Activated CD4-positive, alpha-beta T cell treated with anti-CD3 and anti-CD28 coated beads, Interleukin-2, amount 50 U/mL, for 16 hours (primary cell): ENCODE results near the gene PTAR1.
"Not testable (repeated sequence)": the region's sequence is repeated elsewhere in the genome, so short reads cannot be mapped to it uniquely, and the experiment has no call there.

Experiments used
- DNase-seq: peaks from one replicate; pipeline ENCODE4 v3.0.0-alpha.2; 2020

PTAR1 gene, protein sequence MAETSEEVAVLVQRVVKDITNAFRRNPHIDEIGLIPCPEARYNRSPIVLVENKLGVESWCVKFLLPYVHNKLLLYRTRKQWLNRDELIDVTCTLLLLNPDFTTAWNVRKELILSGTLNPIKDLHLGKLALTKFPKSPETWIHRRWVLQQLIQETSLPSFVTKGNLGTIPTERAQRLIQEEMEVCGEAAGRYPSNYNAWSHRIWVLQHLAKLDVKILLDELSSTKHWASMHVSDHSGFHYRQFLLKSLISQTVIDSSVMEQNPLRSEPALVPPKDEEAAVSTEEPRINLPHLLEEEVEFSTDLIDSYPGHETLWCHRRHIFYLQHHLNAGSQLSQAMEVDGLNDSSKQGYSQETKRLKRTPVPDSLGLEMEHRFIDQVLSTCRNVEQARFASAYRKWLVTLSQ

DNA sequence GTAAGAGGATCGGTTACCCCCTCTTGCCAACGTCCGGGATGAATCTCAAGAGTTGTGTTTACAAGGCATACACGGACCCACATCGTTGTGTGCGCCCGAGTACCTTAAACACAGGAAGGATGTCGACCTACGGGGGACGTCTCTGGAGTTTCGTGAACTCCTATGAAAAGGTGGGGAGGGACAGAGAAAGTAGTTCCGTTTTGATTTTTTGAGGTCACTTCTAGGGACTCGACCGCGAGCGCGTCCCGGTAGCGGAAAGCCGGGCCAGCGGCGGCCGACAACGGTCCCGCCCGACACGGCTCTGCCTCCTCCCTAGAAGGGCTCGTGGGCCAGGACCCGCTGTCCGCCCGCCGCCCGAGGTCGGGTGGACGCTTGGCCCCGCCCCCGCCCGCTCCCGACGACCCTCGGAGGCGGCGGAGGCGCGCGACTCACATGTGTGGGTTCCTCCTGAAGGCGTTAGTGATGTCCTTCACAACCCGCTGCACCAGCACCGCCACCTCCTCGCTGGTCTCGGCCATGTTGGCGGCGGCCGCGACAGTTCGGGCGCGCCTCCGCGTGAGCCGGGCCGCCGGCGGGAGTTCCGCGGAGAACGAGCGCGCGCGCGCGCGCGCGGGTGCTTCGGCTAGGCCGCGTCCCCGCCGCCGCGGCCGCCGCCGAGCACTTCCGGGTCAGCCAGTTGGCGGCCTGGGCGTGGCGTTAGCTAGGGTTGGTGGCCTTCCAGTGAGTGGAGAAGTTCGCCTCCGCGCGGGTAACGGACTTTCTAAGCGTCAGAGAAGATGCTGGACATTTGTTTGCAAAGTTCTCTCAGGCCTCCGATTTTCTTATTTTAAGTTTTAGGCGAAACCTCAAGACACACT lies at the start of gene PTAR1:
Gene PTAR1, minus strand, starts transcription at position 591 of the 857 bp plus-strand sequence. Its CDS starts 73 bp downstream, at position 518.
- peak; percentile 91 for DNase-seq

DNA sequence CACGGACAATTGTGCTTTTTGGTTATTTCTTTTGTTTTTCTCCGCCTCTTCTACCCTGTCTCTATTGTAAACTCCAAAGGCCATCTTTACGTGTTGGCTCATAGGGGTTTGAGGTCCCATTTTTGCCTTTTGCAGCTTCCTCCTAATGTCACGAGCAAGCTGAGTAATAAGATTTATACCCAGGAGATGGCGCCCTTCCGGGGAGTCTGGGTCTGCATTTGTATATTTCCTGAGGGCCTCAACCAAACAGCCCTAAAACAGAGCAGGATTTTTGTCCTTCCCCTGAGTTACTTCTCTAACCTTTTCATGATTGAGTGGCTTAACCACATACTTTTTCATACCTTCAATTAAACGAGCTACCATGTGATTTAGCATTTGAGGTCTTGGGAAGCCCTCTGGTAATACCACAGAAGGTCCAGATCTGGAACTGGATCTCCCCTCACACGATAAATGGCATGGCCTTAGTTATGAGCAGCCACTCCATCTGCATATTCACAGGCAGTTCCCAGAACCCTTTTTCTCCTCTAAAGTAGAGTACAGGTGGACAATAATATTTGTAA lies 49.6 kb upstream of the PTAR1 start:
- peak; percentile 20 for DNase-seq

DNA sequence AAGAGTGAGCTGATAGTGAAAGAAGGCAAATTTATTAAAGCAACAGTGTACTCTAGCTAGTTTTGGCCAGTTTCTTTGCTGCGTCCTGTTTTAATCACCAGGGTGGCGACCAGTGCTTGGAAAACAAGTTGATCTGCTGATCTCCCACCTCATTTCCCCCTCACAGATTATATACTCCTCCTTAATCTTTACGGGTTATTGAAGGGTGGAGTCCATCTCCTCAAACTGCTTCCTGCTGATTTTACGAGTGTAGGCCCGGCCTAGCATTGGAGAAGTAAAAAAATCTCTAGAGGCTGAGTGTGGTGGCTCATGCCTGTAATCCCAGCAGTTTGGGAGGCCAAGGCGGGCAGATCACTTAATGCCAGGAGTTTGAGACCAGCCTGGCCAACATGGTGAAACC lies 46.8 kb upstream of the PTAR1 start:
- no peak for DNase-seq

DNA sequence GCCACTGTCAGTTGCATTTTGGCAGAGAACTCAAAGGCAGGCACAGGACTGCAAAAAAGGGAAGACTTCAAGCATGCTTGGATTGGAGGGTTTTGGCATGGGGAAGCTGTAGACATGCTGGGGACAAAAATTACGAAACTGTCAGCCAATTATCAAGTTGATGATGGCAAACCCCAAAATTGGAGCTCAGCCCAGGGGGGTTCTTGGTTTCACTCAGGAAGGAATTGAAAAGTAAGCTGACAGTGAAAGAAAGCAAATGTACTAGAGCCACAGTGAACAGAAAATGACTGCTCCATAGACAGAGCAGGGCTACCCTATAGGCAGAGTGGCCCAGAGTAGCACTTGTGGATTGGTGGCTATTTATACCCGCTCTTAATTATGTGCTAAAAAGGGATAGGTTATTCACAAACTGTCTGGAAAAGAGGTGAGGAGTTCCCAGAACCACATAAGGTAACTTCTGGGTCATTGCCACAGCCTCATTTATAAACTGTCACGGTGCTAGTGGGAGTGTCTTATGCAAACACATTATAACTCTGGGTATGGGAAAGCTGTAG lies 46.2 kb upstream of the PTAR1 start:
- no peak for DNase-seq

DNA sequence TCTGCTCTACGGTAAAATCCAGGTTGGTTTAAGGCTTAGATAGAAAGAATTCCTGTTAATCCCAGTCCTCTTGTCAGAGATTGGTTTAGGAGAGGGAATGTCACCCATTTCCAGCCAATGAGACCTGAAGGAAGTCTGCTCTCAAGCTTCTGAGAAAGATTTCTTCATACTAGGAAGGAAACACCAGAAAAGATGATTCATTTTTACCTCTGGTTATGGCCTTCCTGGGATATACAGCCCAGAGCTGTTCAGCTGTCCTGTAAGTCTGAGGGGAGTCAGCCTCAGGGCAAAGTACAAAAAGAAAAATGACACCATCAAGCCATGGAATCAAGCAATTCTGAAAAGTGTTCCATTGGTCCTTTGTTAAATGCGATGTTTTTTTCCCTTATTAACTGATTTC lies 42.2 kb upstream of the PTAR1 start:
- DNase-seq = no peak

DNA sequence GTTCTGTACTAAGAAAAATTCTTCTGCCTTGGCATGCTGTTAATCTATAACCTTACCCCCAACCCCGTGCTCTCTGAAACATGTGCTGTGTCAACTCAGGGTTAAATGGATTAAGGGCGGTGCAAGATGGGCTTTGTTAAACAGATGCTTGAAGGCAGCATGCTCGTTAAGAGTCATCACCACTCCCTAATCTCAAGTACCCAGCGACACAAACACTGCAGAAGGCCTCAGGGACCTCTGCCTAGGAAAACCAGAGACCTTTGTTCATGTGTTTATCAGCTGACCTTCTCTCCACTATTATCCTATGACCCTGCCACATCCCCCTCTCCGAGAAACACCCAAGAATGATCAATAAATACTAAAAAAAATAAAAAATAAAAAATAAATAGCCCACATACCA lies 40.2 kb upstream of the PTAR1 start:
- not testable (repeated sequence) for DNase-seq

DNA sequence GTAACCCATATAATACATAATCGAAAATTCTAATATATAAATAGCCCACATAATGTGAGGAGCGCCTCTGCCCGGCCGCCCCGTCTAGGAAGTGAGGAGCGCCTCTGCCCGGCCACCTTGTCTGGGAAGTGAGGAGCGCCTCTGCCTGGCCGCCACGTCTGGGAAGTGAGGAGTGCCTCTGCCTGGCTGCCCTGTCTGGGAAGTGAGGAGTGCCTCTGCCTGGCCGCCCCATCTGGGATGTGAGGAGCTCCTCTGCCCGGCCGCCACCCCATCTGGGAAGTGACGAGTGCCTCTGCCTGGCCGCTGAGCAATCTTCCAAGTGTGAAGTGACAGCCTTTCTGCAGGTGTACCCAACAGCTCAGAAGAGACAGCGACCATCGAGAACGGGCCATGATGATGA lies 39.7 kb upstream of the PTAR1 start:
- DNase-seq = not testable (repeated sequence)

DNA sequence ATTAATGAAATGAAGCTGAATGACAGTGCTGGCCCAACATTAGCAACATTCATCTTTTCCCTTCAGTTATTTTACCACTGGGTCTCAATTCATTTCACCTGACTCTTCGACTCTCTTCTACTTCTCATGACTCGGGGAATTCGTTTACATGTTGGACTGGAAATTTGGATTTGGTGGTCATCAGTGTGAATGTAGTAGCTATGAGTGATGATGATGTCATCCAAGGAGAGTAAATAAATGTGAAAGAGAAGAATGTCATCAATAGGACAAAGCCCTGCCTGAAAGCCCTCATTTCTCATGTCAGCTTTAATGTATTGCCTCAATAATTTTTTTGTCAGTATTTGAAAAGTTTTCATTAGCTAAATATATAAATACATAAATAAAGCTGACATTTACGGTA lies 38.9 kb upstream of the PTAR1 start:
- no peak for DNase-seq

DNA sequence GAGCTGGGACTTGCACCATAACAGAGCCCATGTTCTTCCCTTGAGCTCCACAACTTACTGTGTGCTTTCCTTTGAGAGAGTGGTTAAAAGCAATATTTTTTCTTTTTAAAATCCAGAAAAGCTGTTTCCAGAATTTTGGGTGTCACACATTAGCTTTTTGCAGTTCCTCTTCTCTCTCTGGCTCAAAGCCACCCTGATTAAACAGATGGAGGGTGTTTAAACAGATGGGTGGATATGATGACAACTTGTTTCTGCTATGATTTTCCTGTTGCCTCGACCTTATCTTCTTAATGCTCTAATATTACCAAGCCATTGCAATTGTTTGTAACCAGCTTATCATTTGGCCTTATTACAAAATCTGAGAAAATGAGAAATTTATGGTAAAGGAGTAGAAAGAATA lies 37.9 kb upstream of the PTAR1 start:
- no peak for DNase-seq

DNA sequence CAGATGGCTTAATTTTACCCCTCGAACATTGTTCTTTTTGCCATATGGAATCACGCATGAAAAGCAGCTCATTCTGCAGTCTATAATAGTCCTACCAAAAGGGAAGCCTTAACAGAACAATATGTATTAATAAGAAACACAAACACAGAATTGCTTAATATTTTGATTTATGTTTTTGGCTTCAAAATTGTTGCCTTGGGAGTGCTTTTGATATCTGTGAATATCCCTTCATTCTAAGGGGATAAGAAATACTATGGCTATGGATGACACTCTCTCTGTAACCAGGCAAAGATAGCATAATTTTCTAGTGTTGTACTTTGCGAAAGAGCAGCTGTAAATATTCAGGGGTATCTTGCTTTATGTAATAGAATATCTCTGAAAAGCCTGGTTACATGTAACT lies 34.5 kb upstream of the PTAR1 start:
- no peak for DNase-seq

DNA sequence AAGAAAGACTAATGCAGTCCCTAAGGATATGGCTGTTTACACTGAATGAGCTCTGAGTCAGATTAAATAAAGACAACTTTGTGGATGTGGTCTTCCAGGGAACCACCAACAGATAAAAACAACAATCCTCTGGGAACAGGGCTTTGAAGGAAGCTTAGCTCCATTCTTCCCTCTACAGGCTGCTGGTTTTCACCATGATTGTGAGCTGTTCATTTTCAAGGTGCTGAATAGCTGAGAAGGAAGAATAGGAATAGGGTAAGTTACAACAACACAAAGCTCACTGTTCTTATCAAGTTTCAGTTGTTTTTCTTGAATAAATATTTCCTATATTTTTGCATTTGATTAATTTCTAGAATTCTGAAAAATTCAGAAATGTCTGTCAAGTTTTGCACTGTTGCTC lies 25.9 kb upstream of the PTAR1 start:
- no peak for DNase-seq

DNA sequence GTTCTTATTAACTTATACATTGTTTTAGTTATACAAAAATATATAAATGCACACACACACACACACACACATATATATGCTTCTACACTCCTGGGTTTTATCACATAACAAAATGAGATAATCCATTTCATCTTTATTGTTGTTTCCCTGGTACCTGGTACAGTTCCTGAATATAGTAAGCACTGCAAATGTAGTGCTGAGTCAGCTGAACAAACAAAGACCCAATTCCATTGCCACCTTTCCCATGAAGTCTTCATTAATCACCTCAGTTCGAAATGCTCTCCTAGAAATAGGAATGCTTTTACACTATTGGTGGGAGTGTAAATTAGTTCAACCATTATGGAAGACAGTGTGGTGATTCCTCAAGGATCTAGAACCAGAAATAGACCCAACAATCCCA lies 13.4 kb upstream of the PTAR1 start:
- no peak for DNase-seq

DNA sequence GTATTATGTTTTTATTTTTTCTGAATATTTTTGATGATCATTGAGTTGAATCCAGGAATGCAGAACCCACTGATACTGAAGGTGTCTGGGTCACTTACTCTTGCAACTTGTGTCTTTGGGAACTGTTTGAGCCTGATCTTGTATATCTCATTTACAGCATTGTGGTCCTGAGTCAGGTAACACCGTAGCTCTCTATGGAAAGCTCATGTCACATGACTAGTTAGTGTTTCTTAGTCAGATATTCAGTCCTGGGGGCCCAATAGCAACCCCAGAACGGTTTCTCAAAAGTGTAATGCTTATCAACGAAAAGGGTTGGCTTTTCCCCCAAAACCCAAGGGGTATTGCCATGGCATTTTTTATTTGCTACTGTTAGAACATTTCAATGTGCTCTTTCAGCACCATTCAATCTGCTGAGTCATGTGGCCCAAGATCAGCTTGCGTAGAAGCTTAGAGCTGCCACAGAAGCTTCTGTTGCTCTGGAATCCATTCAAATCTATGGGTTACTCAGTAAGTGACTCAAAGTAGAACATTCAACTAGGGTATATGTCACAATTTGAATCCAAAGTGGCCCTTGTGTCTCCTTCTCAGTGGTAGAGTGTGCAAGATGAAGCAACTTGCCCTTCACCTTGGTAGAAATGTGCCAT lies 12.1 kb upstream of the PTAR1 start:
- DNase-seq = no peak

DNA sequence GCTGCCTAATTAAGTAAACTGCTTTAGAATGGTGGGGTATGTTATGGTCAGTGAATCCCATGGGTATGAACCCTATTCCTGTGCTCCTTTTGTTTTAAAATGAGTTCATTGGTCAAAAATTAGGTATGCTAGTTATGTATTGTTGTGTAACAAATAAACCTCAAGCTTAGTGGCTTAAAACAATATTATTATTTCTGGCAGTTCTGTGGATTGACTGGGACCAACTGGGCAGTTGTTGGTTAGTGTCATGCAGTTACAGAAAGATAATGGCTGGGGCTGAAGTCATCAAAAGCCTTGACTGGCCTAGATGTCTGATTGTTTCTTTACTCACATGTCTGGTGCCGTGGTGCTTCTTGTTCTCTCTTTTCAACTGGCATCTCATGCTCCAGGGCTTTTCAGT lies 8.9 kb upstream of the PTAR1 start:
- DNase-seq = no peak

DNA sequence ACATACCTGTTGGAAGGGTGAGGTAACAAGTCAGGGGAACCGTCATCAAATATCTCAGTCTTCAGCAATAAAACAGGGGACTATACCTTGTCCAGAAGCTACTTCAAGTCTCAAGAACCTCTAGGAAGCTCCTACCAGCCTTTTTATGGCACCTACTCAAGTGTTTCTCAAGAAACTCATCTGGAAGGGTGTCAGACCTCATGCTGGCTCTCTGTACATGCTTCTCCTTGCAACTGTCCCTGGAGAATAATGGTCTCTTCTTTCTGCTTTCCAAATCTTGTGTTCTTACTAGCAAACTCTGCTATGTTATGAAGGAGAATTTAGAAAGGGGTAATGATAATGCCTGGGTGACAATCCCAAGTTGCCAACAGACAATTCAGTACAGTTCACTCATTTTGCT lies 8.3 kb upstream of the PTAR1 start:
- DNase-seq = no peak

DNA sequence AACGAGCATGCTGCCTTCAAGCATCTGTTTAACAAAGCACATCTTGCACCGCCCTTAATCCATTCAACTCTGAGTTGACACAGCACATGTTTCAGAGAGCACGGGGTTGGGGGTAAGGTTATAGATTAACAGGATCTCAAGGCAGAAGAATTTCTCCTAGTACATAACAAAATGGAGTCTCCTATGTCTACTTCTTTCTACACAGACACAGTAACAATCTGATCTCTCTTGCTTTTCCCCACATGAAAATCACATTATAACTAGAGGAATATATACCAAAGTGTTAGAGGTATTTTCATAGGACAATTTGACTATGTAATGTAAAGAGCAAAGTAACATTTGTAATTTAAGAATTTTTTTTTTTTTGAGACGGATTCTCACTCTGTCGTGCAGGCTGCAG lies 4.1 kb upstream of the PTAR1 start:
- DNase-seq = not testable (repeated sequence)

DNA sequence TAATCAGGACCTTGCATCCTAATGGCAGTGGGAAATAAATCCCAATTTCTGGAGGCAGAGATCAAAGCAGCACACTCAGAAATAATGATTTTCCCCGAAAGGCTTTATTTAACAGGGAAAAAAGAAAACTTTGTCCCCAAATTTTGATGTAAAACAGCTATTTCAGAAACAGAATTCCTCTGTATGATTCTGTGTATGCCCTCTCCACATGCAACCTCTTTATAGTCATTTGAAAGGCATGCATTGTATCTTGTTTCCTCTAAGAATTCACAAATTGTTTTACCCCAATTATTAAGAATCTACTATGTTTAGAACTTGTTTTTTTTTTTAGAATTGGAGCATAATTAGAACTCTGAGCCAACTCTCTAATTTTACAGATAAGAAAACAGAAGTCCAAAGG lies 2.7 kb upstream of the PTAR1 start:
- DNase-seq = no peak

DNA sequence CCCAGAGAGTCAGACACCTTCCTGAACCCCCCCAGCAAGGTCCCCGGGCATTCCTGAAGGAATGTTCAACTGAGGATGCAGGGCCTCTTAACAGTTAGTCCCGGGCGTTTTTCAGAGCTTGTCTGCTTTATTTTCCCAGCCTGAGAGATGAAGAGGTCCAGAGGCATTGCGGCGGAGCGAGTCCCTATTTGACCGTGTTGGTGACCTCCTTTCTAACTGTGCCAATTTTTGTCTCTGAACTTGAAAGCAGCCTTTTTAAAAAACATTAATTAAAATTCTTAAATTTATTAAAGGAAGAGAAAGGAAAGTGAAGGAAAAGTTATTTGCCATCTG lies 433 bp upstream of the PTAR1 start:
- DNase-seq = no peak

DNA sequence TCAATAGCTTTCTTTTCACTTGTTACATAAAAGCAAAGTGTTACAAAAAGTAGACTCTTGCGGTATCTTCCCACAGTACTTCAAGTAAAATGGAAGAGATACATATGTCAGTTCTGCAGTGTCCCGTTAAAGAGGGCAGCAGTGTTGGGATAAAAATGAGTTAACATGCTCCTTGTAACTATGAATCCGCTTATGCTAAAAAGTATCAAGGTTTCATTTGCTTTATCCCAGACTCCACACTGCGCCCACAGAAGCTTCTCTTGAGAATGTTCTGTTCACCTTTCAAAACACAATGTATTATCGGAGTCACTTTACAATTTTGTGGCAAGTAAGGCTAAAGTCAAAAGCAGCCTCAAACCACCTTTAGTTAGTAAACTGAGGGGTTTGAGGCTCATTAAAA lies 790 bp downstream of the PTAR1 start:
- DNase-seq = peak; percentile 2

DNA sequence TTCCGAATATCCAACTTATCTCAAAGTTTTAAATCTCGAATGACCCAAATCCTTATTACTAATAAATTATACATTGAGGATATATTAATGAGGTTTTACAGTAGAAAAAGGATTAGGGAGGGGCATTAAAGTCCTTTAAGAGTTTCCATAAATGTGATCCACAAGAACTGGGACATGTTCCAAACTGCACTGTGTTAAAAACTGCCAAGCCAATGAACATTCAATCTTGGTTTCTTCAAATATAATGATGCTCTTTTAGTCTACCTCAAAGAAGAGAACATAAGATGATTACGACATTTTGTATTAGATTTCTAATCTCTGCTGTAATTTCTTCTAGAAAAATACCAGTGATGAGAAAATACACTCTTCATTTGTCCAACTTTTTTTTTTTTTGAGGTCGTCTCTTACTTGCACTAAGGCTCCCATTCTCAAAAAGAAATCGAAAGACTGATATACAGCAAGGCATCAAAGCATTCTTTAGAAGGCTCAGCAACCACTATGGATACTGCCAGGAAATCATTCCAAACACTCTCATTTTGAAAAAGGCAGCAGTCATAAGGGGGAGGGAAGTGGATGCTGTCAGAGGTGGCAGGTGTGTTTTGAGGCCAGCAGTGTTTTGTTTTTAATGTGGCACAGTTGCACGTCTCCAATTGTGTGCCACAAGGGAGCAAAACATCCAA lies 1.7 kb downstream of the PTAR1 start:
- peak; percentile 46 for DNase-seq

DNA sequence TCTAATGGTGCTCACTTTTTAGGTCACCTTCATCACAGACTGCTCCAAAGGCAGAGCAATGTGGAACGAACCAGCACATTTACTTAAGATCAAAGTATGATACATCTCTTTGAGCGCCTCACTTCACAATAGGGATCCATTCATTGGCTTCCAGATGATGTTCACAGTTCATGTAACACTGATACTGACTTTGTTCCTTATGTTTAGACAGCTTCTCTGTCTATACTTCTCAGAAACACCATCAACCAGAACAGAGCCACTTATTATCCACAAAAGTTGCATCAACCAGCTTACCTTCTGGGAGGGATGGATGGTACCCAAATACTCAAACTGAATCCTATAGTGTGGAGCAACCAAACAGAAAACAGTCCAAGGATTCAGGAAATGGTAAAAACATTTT lies 4.6 kb downstream of the PTAR1 start:
- DNase-seq = no peak

DNA sequence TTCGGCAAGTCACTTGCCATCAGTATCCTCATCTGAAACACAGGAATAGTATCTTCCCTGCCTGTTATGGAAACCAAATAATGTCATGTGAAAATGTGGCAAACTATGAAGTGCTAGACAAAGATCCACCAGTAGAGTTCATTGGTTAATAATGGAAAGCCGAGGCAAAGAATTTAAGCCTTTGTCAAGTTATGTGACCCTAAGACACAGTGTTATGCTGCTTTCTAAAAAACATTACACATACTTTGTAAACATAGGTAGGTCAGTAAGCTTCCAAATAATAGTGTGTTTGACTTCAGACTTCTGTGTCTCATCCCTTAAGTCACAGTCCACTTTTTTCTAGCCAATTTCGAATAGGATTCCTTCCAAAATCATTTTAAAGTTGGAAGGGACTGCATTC lies 6.0 kb downstream of the PTAR1 start:
- no peak for DNase-seq

DNA sequence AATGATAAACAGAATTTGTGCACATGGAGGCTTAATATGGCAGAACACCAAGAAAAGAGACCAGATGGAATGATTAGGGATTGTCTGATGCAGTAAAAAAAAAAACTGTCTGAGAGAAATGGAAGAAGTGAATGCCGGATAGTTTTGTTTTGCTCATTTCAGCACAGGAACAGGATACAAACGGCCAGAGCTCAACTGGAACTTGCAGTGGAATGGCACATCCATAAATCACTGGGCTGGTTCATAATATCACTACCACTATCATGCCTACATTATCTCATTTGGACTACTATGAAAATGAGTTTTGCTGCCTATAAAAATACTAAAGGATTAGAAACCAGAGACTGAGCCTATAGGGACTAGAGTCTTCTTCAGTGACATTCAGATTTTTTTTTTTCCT lies 9.7 kb downstream of the PTAR1 start:
- DNase-seq = no peak
